ENCODE results near the gene NKX3-2.

Gene NKX3-2

GRCh38 chr4:13544606-13545393 lies 492 bp upstream of the NKX3-2 start:
- DNase-seq = peak; percentile 92 to 94

GRCh38 chr4:13543032-13543838 lies 1.1 kb downstream of the NKX3-2 start:
- DNase-seq = no peak

- DNase-seq = no peak
These were observed 1.7 kb downstream of the NKX3-2 start for GRCh38 chr4:13542577-13543031.

GRCh38 chr4:13541720-13542576 lies 2.4 kb downstream of the NKX3-2 start:
- no peak for DNase-seq

GRCh38 chr4:13541176-13541604 lies 3.1 kb downstream of the NKX3-2 start:
- no peak for DNase-seq

- no peak for DNase-seq
These were observed 3.7 kb downstream of the NKX3-2 start for GRCh38 chr4:13540446-13541175.

GRCh38 chr4:13539619-13540445 lies 4.5 kb downstream of the NKX3-2 start:
- no peak for DNase-seq

- DNase-seq = no peak
These were observed 5.2 kb downstream of the NKX3-2 start for GRCh38 chr4:13539047-13539618.

GRCh38 chr4:13538427-13538973 lies 5.8 kb downstream of the NKX3-2 start:
- DNase-seq = no peak

- DNase-seq = no peak
These were observed 6.5 kb downstream of the NKX3-2 start for GRCh38 chr4:13537832-13538177.

- no peak for DNase-seq
These were observed 7.1 kb downstream of the NKX3-2 start for GRCh38 chr4:13537011-13537831.

GRCh38 chr4:13536607-13537006 lies 7.7 kb downstream of the NKX3-2 start:
- no peak for DNase-seq

GRCh38 chr4:13535708-13536361 lies 8.5 kb downstream of the NKX3-2 start:
- no peak for DNase-seq

- DNase-seq = no peak
These were observed 9.2 kb downstream of the NKX3-2 start for GRCh38 chr4:13535118-13535517.

- DNase-seq = no peak
These were observed 9.8 kb downstream of the NKX3-2 start for GRCh38 chr4:13534344-13535063.

- DNase-seq = no peak
These were observed 10.5 kb downstream of the NKX3-2 start for GRCh38 chr4:13533670-13534343.

GRCh38 chr4:13531625-13531998 lies 12.7 kb downstream of the NKX3-2 start:
- DNase-seq = no peak

Measured in NCI-H2081 (cell line).